ENCODE results near the gene DOCK4. TPM values are rescaled to one million over a fixed set of nuclear protein-coding genes. Genes with fewer than 3 reads are reported as not detected.

DOCK4 gene
- total RNA-seq, 1 experiment from 2014 or later = 3.4 TPM

- peak; percentile 19 for DNase-seq (ENCODE audit: low spot score)
These were observed 45.9 kb downstream of the DOCK4 start for GRCh38 chr7:112160130-112160770.

GRCh38 chr7:112159351-112159750 lies 46.8 kb downstream of the DOCK4 start:
- DNase-seq (ENCODE audit: low spot score) = no peak

- DNase-seq (ENCODE audit: low spot score) = peak; percentile 89
These were observed 49.1 kb downstream of the DOCK4 start for GRCh38 chr7:112157072-112157471.

GRCh38 chr7:112156412-112156811 lies 49.8 kb downstream of the DOCK4 start:
- no peak for DNase-seq (ENCODE audit: low spot score)

DNA sequence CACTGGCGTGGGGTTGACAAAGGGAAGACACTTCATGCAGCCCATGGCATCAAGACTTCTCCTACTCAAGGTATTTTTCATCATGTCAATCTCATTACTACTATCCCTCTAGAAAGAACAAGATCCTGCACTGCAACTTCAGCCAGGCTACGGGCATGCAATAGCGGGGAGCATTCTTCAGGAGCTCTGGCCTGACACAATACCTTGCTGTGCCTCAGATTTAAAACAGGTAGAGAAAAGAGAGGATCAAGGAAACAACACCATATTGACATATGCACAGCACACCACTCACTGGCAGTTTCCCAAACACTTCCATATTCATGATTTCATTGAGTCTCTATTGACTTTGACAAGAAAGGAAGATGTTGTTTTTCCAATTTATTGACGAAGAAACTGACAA lies 51.5 kb downstream of the DOCK4 start:
- DNase-seq (ENCODE audit: low spot score) = no peak

DNA sequence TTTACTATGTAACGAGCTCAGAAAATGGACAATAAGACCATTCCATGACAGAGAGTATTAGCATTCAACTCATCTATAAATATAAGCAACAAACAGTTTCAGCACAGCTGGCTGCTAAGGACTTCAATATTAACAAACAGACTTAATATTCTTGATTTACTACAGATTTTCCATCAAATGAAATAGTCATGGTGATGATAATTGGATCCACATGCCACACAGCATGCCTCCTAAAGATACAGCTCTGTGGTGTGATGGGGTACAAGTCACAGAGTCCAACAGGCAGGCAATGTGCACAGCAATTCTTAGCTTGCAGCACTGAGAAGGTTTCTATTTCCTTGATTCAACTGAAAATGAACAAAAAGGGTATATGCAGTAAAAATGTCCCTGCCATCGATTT lies 54.0 kb downstream of the DOCK4 start:
- no peak for DNase-seq (ENCODE audit: low spot score)

GRCh38 chr7:112150823-112151641 lies 55.2 kb downstream of the DOCK4 start:
- peak; percentile 49 for DNase-seq (ENCODE audit: low spot score)

DNA sequence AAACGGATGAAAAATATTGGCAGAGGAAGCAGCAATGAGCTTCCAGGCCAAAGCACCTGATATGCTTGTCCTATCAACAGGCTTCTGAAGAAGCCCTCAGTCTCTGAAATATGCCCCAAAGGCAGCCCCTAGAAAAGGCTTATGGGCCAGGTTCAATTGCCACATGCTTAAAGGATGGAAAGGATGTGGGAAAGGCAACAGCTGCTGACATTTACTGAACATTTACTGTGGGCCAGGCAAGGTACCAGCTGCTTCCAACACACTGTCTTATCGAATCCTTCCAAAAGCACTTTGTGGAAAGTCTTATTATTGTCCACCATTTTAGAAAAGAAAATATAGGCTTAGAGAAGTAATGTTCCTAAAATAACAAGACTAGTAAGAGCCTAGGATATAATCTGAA lies 56.5 kb downstream of the DOCK4 start:
- no peak for DNase-seq (ENCODE audit: low spot score)

DNA sequence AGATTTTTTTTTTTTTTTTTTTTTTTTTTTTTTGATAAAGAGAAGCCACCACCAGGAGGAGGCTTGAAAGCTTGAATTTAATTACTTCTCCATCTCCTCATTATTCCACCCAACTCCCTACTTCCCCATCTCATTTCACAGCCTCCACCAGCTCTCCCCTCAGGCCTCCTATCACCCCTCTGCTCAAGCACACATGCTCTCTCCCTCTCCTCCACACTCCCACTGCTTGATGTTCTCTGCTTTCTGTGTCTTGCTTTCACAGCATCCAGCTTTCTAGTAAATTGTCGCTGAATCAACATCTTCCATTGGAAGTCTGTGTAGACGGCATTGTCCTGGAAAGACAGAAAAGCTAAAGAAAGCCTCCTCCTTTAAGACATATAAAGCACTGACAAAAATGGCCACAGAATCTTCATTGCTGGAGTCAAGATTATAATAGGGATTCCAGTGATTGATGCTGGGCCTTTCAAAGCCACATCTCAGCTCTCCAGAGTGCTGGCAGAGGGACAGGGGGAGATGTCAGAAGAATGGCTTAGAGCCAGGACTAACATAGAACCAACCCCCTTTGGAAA lies 58.3 kb downstream of the DOCK4 start:
- no peak for DNase-seq (ENCODE audit: low spot score)

- DNase-seq (ENCODE audit: low spot score) = no peak
These were observed 61.0 kb downstream of the DOCK4 start for GRCh38 chr7:112145206-112145605.

- no peak for DNase-seq (ENCODE audit: low spot score)
These were observed 61.7 kb downstream of the DOCK4 start for GRCh38 chr7:112144284-112145059.

GRCh38 chr7:112143582-112143981 lies 62.6 kb downstream of the DOCK4 start:
- DNase-seq (ENCODE audit: low spot score) = peak; percentile 89

- peak; percentile 43 for DNase-seq (ENCODE audit: low spot score)
These were observed 63.1 kb downstream of the DOCK4 start for GRCh38 chr7:112143136-112143535.

DNA sequence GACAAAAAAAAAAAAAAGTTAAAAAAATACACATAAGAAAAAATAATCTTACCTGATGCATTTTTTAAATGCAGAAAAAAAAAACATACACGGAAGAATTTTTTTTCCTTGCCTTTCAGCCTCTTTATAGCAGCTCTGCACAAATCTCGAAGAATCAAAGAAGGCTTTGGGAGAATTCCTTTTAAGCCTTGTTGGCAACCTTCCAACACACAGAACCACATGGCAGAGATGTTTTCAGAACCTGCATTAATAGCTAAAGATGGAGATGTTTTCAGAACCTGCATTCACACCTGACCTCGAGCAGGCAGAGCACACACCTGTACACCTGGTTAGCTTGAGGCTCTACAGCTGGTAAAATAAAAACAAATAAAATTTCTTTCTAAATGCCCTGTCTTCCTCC lies 65.6 kb downstream of the DOCK4 start:
- DNase-seq (ENCODE audit: low spot score) = no peak

DNA sequence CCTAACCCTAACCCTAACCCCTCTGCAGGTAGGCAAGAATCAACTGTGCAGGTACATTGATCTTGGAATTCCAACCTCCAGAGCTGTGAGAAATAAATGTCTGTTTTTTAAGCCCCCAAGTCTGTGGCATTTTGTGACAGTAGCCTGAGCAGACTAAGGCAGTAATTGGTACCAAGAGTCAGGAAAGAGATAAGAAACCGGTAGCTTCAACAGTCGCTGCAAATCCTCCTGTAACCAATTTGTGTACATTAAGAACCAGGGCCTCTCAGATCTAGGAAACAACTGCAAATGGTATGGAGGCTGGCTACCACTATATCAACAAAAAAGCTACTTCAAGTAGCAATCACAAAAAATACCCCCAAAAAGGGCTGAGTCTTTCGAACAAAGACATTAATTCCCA lies 67.3 kb downstream of the DOCK4 start:
- no peak for DNase-seq (ENCODE audit: low spot score)

- DNase-seq (ENCODE audit: low spot score) = no peak
These were observed 67.8 kb downstream of the DOCK4 start for GRCh38 chr7:112138325-112138852.

- no peak for DNase-seq (ENCODE audit: low spot score)
These were observed 68.8 kb downstream of the DOCK4 start for GRCh38 chr7:112137141-112138101.

GRCh38 chr7:112136271-112137008 lies 69.8 kb downstream of the DOCK4 start:
- DNase-seq (ENCODE audit: low spot score) = no peak

- DNase-seq (ENCODE audit: low spot score) = no peak
These were observed 70.4 kb downstream of the DOCK4 start for GRCh38 chr7:112135815-112136214.

- DNase-seq (ENCODE audit: low spot score) = no peak
These were observed 72.2 kb downstream of the DOCK4 start for GRCh38 chr7:112134039-112134438.
